PC-3 (cell line): ENCODE results near the gene ADAMTS9. TPM values are rescaled to one million over a fixed set of nuclear protein-coding genes. Genes with fewer than 3 reads are reported as not detected.

ENCODE experiments used
- ATAC-seq: fragments of 200-7000 bp; cut with Tn5 transposase; 2 replicates; pipeline ENCODE4 v1.9.1; 2020; ENCODE audit warnings: mild to moderate bottlenecking, moderate library complexity
- BruUV-seq: library from RNA; stranded (reverse); fragments of 400-500 nt; replicated peaks from 2 replicates; lab custom pipeline; 2021; lab: Mats Ljungman, UMichigan
- CTCF ChIA-PET: fragments of 300-600 bp; sonication (Branson Sonifier 250); formaldehyde crosslinking; loops from one replicate; lab custom pipeline; 2022; ENCODE audit warnings: antibody characterized with exemption; lab: Charles Lee
- POLR2A ChIA-PET: fragments of 300-600 bp; sonication (Branson Sonifier 250); formaldehyde crosslinking; loops from one replicate; lab custom pipeline; 2022; ENCODE audit warnings: antibody characterized with exemption; ENCODE audit not compliant: unreplicated experiment; lab: Charles Lee
- DNase-seq: peaks from one replicate; pipeline ENCODE4 v3.0.0-alpha.2; 2015
- H2AFZ ChIP-seq: fragments of 300-600 bp; sonication (generic); 2 replicates; pipeline ENCODE4 v1.6.0; 2016; ENCODE audit warnings: antibody characterized with exemption, low read length
- H3F3A ChIP-seq: fragments of 300-600 bp; sonication (generic); one replicate; pipeline ENCODE4 v1.6.0; 2017; ENCODE audit warnings: antibody characterized with exemption, low read length, control low read depth, mild to moderate bottlenecking; ENCODE audit not compliant: unreplicated experiment
- H3K27ac ChIP-seq: fragments of 300-600 bp; sonication (generic); 2 replicates; pipeline ENCODE4 v1.5.1; 2016; ENCODE audit warnings: mild to moderate bottlenecking, low read length
- H3K27me3 ChIP-seq: fragments of 300-600 bp; sonication (generic); 2 replicates; pipeline ENCODE4 v1.6.1; 2016; ENCODE audit warnings: low read length, mixed read lengths
- H3K36me3 ChIP-seq: fragments of 300-600 bp; sonication (generic); 2 replicates; pipeline ENCODE4 v1.6.1; 2016; ENCODE audit warnings: low read depth, mixed run types, low read length, mixed read lengths
- H3K4me1 ChIP-seq: fragments of 300-600 bp; sonication (generic); 2 replicates; pipeline ENCODE4 v1.5.1; 2016; ENCODE audit warnings: low read length; ENCODE audit not compliant: insufficient read depth
- H3K4me2 ChIP-seq: fragments of 300-600 bp; sonication (generic); 2 replicates; pipeline ENCODE4 v1.6.0; 2016; ENCODE audit warnings: low read length
- H3K4me3 ChIP-seq: fragments of 300-600 bp; sonication (generic); 2 replicates; pipeline ENCODE4 v1.5.1; 2016; ENCODE audit warnings: mild to moderate bottlenecking, low read length, mixed read lengths
- H3K79me2 ChIP-seq: fragments of 300-600 bp; sonication (generic); 2 replicates; pipeline ENCODE4 v1.6.1; 2017; ENCODE audit warnings: low read length, mixed read lengths
- H3K9ac ChIP-seq: fragments of 300-600 bp; sonication (generic); 2 replicates; pipeline ENCODE4 v1.6.0; 2016; ENCODE audit warnings: mild to moderate bottlenecking, low read length
- H3K9me2 ChIP-seq: fragments of 300-600 bp; sonication (generic); replicated peaks from 2 replicates; pipeline ENCODE4 v1.6.1; 2016; ENCODE audit warnings: mixed run types, low read length, mixed read lengths
- H3K9me3 ChIP-seq: fragments of 300-600 bp; sonication (generic); 2 replicates; pipeline ENCODE4 v1.6.1; 2016; ENCODE audit warnings: low read length, mixed read lengths
- H4K20me1 ChIP-seq: fragments of 300-600 bp; sonication (generic); 2 replicates; pipeline ENCODE4 v1.6.1; 2016; ENCODE audit warnings: low read length, mixed read lengths
- CTCF ChIP-seq: fragments of 300-600 bp; sonication (generic); conservative IDR thresholded peaks from 2 replicates; pipeline ENCODE4 v1.5.1; 2017; ENCODE audit warnings: antibody characterized with exemption, low read depth, mild to moderate bottlenecking, low read length
- EZH2 ChIP-seq: fragments of 300-600 bp; sonication (generic); IDR thresholded peaks from one replicate; pipeline ENCODE4 v1.6.1; 2017; ENCODE audit warnings: antibody characterized with exemption, mild to moderate bottlenecking, low read length; ENCODE audit not compliant: unreplicated experiment
- EZH2phosphoT487 ChIP-seq: fragments of 300-600 bp; sonication (generic); IDR thresholded peaks from 2 replicates; pipeline ENCODE4 v1.6.1; 2018; ENCODE audit warnings: mild to moderate bottlenecking, antibody characterized with exemption, low read length, borderline replicate concordance
- intact Hi-C: fragments of 100-400 bp; cut with micrococcal nuclease; formaldehyde crosslinking; loops from 2 replicates; pipeline ENCODE4 v1.9.0; 2023
- total RNA-seq: library from RNA; depleted of rRNA; stranded (reverse); fragments of >200 nt; gene quantifications from 2 replicates; pipeline ENCODE4 v1.2.3, GENCODE V29; 2014

The ADAMTS9 gene
- total RNA-seq, 1 experiment from 2014 or later: 0.55 TPM

GRCh38 chr3:64642327-64643151 is 45.3 kb downstream of the ADAMTS9 start:
- Histone ChIP-seq H2AFZ (no peak overlapping the region), H3K79me2 (no peaks in the 10 kb centered on the region), H3K4me3 (no peak overlapping the region), H3K27me3 (no peaks in the 10 kb centered on the region), H3K9me2 (no peaks in the 10 kb centered on the region), H3K27ac (no peak overlapping the region), H4K20me1 (no peaks in the 10 kb centered on the region), H3K9me3 (no peaks in the 10 kb centered on the region), H3K4me2 (no peak overlapping the region), H3K4me1 (no peaks in the 10 kb centered on the region), H3F3A (no peaks in the 10 kb centered on the region), H3K36me3 (no peaks in the 10 kb centered on the region), H3K9ac (no peak overlapping the region)
- no TSS peak for BruUV-seq
- ATAC-seq (no peak), DNase-seq (no peak)
- intact Hi-C loops: no loop called here
- POLR2A ChIA-PET: no interaction called here
- no peak for TF ChIP-seq EZH2
- TF ChIP-seq CTCF: no peak
- no peak for TF ChIP-seq EZH2phosphoT487
- CTCF ChIA-PET: no interaction called here

DNA sequence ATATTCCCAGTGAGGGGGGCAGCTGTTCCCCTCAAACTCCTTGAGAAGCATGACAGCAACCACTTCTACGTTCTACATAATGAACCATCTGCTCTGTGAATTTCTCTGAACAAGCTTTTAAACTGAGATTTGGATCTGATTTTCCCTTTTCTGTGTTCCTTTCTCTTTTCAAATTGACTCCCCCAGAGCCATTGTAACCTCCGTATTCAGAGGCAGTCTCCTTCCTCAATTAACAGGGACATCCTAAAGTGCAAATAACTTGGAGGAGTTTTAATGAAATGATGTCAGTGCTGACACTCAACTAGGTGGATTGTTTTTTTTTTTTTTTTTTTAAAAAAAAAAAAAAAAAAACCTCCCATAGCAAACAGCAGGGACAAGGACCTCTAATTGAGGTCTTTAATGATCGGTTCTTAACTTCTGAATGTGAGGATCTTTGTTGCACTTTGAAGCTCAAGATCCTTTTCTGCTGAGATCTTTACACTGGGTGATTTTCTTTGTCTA is 48.8 kb downstream of the ADAMTS9 start:
- ChIA-PET CTCF (no interaction called here), POLR2A (interaction anchor here (0.7 kb wide), 1 partner anchor 10 kb away, joined by 3 read pairs; no protein-coding TSS in a partner anchor)
- Histone ChIP-seq H3K9ac (no peak overlapping the region), H3K4me3 (no peak overlapping the region), H3K27me3 (no peaks in the 10 kb centered on the region), H3K9me2 (no peaks in the 10 kb centered on the region), H2AFZ (no peak overlapping the region), H3K79me2 (no peaks in the 10 kb centered on the region), H4K20me1 (no peaks in the 10 kb centered on the region), H3K9me3 (no peaks in the 10 kb centered on the region), H3K36me3 (no peaks in the 10 kb centered on the region), H3K4me2 (no peak overlapping the region), H3K4me1 (no peaks in the 10 kb centered on the region), H3F3A (no peaks in the 10 kb centered on the region), H3K27ac (no peak overlapping the region)
- no TSS peak for BruUV-seq
- intact Hi-C loops: no loop called here
- DNase-seq: no peak
- no peak for TF ChIP-seq EZH2
- TF ChIP-seq EZH2phosphoT487: no peak
- no peak for TF ChIP-seq CTCF
- ATAC-seq: no peak

- H3K4me3 ChIP-seq: no peak overlapping the region
- H3K27ac ChIP-seq: no peak overlapping the region
- H2AFZ ChIP-seq: no peak overlapping the region
- TF ChIP-seq CTCF (no peak), EZH2 (no peak)
- ChIA-PET POLR2A (interaction anchor here (0.7 kb wide), 1 partner anchor 11 kb away, joined by 3 read pairs; no protein-coding TSS in a partner anchor), CTCF (no interaction called here)
- no peaks in the 10 kb centered on the region for H4K20me1 ChIP-seq
- no TSS peak for BruUV-seq
- H3K4me2 ChIP-seq: no peak overlapping the region
- H3F3A ChIP-seq: no peaks in the 10 kb centered on the region
- H3K9me3 ChIP-seq: no peaks in the 10 kb centered on the region
- no peak overlapping the region for H3K9ac ChIP-seq
- intact Hi-C loops: no loop called here
- no peaks in the 10 kb centered on the region for H3K4me1 ChIP-seq
- H3K9me2 ChIP-seq: no peaks in the 10 kb centered on the region
- H3K36me3 ChIP-seq: no peaks in the 10 kb centered on the region
- DNase-seq (no peak), ATAC-seq (no peak)
- H3K79me2 ChIP-seq: no peaks in the 10 kb centered on the region
- no peaks in the 10 kb centered on the region for H3K27me3 ChIP-seq
Measured at GRCh38 chr3:64638511-64638910, 49.3 kb downstream of the ADAMTS9 start.
